ENCODE data around the gene PRKG1. TPM values are rescaled to one million over a fixed set of nuclear protein-coding genes. Genes with fewer than 3 reads are reported as not detected.

Gene PRKG1
- total RNA-seq, 1 donor from 2014 or later: 22.8 TPM

DNA sequence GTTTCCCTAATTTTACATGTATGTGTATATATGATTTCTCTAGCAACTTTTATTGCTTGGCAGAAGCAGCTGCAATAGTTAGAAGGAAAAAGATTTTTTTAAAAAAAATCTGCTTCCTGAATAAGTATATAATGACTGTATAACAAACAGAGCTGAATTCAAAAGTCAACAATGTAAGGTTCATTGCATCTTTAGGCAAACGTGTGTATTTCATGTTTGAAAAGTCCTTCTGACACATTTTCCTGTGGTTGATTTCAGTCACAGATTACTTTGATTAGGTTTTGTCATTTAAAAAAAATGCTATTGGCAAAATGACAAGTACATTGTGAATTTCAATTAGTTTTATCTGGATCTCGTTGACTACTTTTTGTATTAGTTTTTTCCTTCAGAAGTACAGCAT lies 394.1 kb downstream of the PRKG1 start:
- no peak for DNase-seq (ENCODE audit: low spot score)
- Mint-ChIP-seq H3K27ac (ENCODE audit: unreplicated experiment) (no peak overlapping the region), H3K9me3 (ENCODE audit: low read depth) (no peaks in the 10 kb centered on the region), H3K27me3 (ENCODE audit: low read depth) (no peaks in the 10 kb centered on the region), H3K4me1 (ENCODE audit: low read depth) (no peaks in the 10 kb centered on the region), H3K36me3 (ENCODE audit: low read depth) (no peaks in the 10 kb centered on the region), H3K4me3 (ENCODE audit: unreplicated experiment) (no peak overlapping the region)
- TF ChIP-seq, protein P1, sequence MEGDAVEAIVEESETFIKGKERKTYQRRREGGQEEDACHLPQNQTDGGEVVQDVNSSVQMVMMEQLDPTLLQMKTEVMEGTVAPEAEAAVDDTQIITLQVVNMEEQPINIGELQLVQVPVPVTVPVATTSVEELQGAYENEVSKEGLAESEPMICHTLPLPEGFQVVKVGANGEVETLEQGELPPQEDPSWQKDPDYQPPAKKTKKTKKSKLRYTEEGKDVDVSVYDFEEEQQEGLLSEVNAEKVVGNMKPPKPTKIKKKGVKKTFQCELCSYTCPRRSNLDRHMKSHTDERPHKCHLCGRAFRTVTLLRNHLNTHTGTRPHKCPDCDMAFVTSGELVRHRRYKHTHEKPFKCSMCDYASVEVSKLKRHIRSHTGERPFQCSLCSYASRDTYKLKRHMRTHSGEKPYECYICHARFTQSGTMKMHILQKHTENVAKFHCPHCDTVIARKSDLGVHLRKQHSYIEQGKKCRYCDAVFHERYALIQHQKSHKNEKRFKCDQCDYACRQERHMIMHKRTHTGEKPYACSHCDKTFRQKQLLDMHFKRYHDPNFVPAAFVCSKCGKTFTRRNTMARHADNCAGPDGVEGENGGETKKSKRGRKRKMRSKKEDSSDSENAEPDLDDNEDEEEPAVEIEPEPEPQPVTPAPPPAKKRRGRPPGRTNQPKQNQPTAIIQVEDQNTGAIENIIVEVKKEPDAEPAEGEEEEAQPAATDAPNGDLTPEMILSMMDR (IDR thresholded peaks at IDR 0.05): no peak

DNA sequence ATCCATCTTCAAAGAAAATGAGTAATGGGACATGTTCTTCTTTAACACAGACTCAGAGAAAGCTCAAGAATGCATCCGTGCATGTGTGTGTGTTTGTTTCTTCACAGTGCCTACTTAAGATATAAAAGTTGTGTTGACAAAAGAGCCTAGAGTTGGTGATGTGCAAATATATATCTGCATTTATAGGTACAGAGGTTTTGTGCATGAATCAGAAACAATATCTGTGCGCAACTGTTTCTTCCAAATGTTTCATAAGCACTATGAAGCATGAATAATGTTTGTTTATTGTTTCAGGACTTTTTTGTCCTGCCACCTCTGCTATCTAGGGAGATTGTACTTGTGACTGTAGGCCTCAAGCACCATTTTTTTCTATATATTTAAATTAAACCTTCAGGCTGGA lies 395.4 kb downstream of the PRKG1 start:
- no peak overlapping the region for H3K27ac Mint-ChIP-seq (ENCODE audit: unreplicated experiment)
- no peaks in the 10 kb centered on the region for H3K9me3 Mint-ChIP-seq (ENCODE audit: low read depth)
- no peak overlapping the region for H3K4me3 Mint-ChIP-seq (ENCODE audit: unreplicated experiment)
- H3K36me3 Mint-ChIP-seq (ENCODE audit: low read depth): no peaks in the 10 kb centered on the region
- no peak for DNase-seq (ENCODE audit: low spot score)
- TF ChIP-seq, protein P1 (IDR thresholded peaks at IDR 0.05): no peak
- no peaks in the 10 kb centered on the region for H3K4me1 Mint-ChIP-seq (ENCODE audit: low read depth)
- no peaks in the 10 kb centered on the region for H3K27me3 Mint-ChIP-seq (ENCODE audit: low read depth)

DNA sequence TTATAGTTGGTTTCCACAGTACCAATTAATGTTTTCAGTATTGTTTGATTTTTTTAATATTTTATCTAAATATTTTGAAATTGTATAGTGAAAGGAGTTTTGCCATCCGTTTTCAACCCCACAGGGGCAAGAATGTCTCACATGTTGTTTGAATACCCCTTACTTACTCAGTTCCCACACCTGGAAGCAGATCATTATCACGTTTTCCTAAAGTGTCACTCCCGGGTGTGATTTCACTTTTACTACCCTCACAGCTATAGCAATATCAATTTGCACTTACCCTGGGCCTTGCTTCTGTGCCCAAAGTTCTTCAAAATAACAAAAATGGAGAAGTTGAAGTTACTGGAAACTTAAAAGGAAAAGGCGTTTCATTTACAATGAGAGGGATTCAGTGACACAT lies 397.0 kb downstream of the PRKG1 start:
- H3K36me3 Mint-ChIP-seq (ENCODE audit: low read depth): no peaks in the 10 kb centered on the region
- TF ChIP-seq, protein P1 (IDR thresholded peaks at IDR 0.05): no peak
- H3K27me3 Mint-ChIP-seq (ENCODE audit: low read depth): no peaks in the 10 kb centered on the region
- no peak overlapping the region for H3K27ac Mint-ChIP-seq (ENCODE audit: unreplicated experiment)
- DNase-seq (ENCODE audit: low spot score): no peak
- no peaks in the 10 kb centered on the region for H3K9me3 Mint-ChIP-seq (ENCODE audit: low read depth)
- H3K4me1 Mint-ChIP-seq (ENCODE audit: low read depth): no peaks in the 10 kb centered on the region
- H3K4me3 Mint-ChIP-seq (ENCODE audit: unreplicated experiment): no peak overlapping the region

DNA sequence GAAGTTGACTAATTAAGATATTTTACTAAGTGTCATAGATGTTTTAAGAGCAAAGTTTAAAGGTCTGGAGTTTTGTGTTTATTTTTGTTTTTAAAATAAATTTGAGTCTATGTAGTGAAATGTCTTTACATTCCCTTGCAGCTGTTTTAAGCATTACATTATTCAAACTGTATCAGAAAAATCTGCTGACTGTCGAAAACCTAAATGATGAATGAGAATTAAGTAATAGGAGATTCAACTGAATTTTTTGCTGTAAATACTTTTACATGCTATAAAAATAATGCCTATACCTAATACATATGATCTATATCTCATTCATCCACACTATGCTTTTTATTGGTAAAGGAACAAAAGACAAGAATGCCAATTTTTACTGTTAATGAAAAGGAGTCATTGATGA lies 397.9 kb downstream of the PRKG1 start:
- no peak for DNase-seq (ENCODE audit: low spot score)
- H3K36me3 Mint-ChIP-seq (ENCODE audit: low read depth): no peaks in the 10 kb centered on the region
- no peak overlapping the region for H3K27ac Mint-ChIP-seq (ENCODE audit: unreplicated experiment)
- H3K4me1 Mint-ChIP-seq (ENCODE audit: low read depth): peaks cover 5% of the 10 kb centered on the region
- TF ChIP-seq, protein P1 (IDR thresholded peaks at IDR 0.05): no peak
- no peaks in the 10 kb centered on the region for H3K27me3 Mint-ChIP-seq (ENCODE audit: low read depth)
- H3K9me3 Mint-ChIP-seq (ENCODE audit: low read depth): no peaks in the 10 kb centered on the region
- H3K4me3 Mint-ChIP-seq (ENCODE audit: unreplicated experiment): no peak overlapping the region

DNA sequence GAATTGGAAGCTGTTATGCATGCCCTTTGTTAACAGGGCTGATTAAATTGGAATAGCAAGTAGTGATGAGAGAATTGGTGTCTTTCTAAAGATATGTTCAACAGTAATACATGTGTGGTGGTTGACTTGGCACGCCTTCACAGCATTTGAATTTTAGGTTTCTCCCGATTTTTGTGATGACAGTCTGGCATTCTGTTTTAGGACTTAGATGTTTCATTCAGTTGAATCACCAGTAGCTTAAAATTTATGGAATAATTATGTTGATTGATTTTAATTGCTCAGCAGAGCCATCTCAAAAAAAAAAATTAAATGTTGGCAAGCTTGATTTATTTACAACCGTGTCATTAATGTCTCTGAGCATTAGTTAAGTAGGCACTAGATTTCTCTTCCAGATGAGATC lies 405.4 kb downstream of the PRKG1 start:
- TF ChIP-seq, protein P1 (IDR thresholded peaks at IDR 0.05): no peak
- Mint-ChIP-seq H3K36me3 (ENCODE audit: low read depth) (no peaks in the 10 kb centered on the region), H3K9me3 (ENCODE audit: low read depth) (no peaks in the 10 kb centered on the region), H3K27me3 (ENCODE audit: low read depth) (no peaks in the 10 kb centered on the region), H3K27ac (ENCODE audit: unreplicated experiment) (no peak overlapping the region), H3K4me1 (ENCODE audit: low read depth) (peaks cover 5% of the 10 kb centered on the region), H3K4me3 (ENCODE audit: unreplicated experiment) (no peak overlapping the region)
- DNase-seq (ENCODE audit: low spot score): no peak

All from chondrocyte (in vitro differentiated cells).